ENCODE results near the gene SPTBN1. TPM values are rescaled to one million over a fixed set of nuclear protein-coding genes. Genes with fewer than 3 reads are reported as not detected.

Gene SPTBN1
- total RNA-seq, 1 experiment from 2014 or later, result 146 TPM

DNA sequence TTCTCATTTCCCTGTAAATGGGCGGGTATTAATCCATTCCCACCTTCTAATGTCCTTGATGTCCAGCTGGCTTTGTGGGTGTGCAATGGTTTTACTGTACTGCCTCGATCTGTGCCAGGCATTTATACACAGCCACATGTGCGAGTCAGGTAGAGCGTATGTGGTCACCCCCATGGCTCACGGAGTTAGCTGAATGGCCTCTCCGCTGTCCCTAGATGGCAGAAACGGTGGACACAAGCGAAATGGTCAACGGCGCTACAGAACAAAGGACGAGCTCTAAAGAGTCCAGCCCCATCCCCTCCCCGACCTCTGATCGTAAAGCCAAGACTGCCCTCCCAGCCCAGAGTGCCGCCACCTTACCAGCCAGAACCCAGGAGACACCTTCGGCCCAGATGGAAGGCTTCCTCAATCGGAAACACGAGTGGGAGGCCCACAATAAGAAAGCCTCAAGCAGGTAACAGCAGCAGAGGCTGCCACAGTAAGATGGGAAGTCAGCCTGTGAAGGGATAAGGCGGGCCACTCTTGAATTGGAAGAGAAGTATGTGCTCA, 208.2 kb downstream of the SPTBN1 start:
- intact Hi-C loops (cut with micrococcal nuclease; ENCODE audit: unreplicated experiment), result no loop called here
- TF ChIP-seq EZH2 (IDR thresholded peaks at IDR 0.05; ENCODE audit: borderline replicate concordance, low read depth, low read length, poor library complexity, severe bottlenecking) (no peak), CTCF (conservative IDR thresholded peaks at IDR 0.05; ENCODE audit: low read depth, low read length) (no peak)
- Histone ChIP-seq H3K4me1 (ENCODE audit: insufficient read depth, low read length, poor library complexity, severe bottlenecking) (peaks cover 37% of the 10 kb centered on the region), H3K4me3 (ENCODE audit: low read depth, low read length, poor library complexity, severe bottlenecking) (no peak overlapping the region), H3K36me3 (ENCODE audit: insufficient read depth, low read length, poor library complexity, severe bottlenecking) (peaks cover 43% of the 10 kb centered on the region), H3K9me3 (ENCODE audit: low read depth, low read length, poor library complexity, severe bottlenecking) (no peaks in the 10 kb centered on the region), H3K27ac (ENCODE audit: low read depth, low read length, poor library complexity, severe bottlenecking) (no peak overlapping the region), H3K27me3 (replicated peaks; ENCODE audit: insufficient read depth, low read depth, low read length, poor library complexity) (no peaks in the 10 kb centered on the region)
- no TSS peak for BruUV-seq (replicated peaks)
- CTCF ChIA-PET, result no interaction called here
- POLR2A ChIA-PET (ENCODE audit: low non-redundant PET), result no interaction called here
- no peak for DNase-seq (ENCODE audit: low spot score)

DNA sequence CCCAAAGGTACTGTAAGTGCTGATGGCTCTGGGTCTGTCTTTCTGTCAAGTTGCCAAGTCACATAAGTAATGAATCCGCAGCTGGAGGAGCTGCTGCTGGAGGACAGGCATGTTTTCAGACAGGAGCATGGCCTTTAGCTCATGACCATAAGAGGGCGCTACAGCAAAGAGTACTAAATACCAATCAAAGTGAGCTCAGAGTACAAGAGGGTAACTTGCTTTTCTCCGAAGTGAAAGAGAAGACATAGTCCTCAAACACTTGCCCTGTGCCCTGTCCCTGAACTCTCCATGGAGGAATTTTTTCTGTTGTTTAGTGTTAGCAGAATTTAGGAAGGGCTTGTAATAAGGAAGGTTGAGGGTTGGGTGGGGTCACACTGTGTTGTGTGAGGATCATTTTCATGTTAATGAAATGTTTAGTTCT, 209.3 kb downstream of the SPTBN1 start:
- Histone ChIP-seq H3K4me1 (ENCODE audit: insufficient read depth, low read length, poor library complexity, severe bottlenecking) (peaks cover 48% of the 10 kb centered on the region), H3K9me3 (ENCODE audit: low read depth, low read length, poor library complexity, severe bottlenecking) (no peaks in the 10 kb centered on the region), H3K27me3 (replicated peaks; ENCODE audit: insufficient read depth, low read depth, low read length, poor library complexity) (no peaks in the 10 kb centered on the region), H3K36me3 (ENCODE audit: insufficient read depth, low read length, poor library complexity, severe bottlenecking) (peaks cover 32% of the 10 kb centered on the region), H3K4me3 (ENCODE audit: low read depth, low read length, poor library complexity, severe bottlenecking) (no peak overlapping the region), H3K27ac (ENCODE audit: low read depth, low read length, poor library complexity, severe bottlenecking) (peak overlapping the region; percentile 76)
- TF ChIP-seq CTCF (conservative IDR thresholded peaks at IDR 0.05; ENCODE audit: low read depth, low read length), result peak; percentile 74
- no peak for TF ChIP-seq EZH2 (IDR thresholded peaks at IDR 0.05; ENCODE audit: borderline replicate concordance, low read depth, low read length, poor library complexity, severe bottlenecking)
- intact Hi-C loops (cut with micrococcal nuclease; ENCODE audit: unreplicated experiment), result no loop called here
- ChIA-PET CTCF (interaction anchor here (0.8 to 2.3 kb wide), 5 partner anchors 39 to 174 kb away, joined by 3 to 12 read pairs (median 5); no protein-coding TSS in a partner anchor), POLR2A (ENCODE audit: low non-redundant PET) (no interaction called here)
- DNase-seq (ENCODE audit: low spot score), result peak; percentile 75
- no TSS peak for BruUV-seq (replicated peaks)

GRCh38 chr2:54666131-54666633, 210.1 kb downstream of the SPTBN1 start:
- BruUV-seq (replicated peaks), result no TSS peak
- CTCF ChIA-PET, result interaction anchor here (0.5 to 2.3 kb wide), 5 partner anchors 38 to 559 kb away, joined by 3 to 12 read pairs (median 4); no protein-coding TSS in a partner anchor
- Histone ChIP-seq H3K4me3 (ENCODE audit: low read depth, low read length, poor library complexity, severe bottlenecking) (no peak overlapping the region), H3K4me1 (ENCODE audit: insufficient read depth, low read length, poor library complexity, severe bottlenecking) (peaks cover 50% of the 10 kb centered on the region), H3K27me3 (replicated peaks; ENCODE audit: insufficient read depth, low read depth, low read length, poor library complexity) (no peaks in the 10 kb centered on the region), H3K27ac (ENCODE audit: low read depth, low read length, poor library complexity, severe bottlenecking) (peak overlapping the region; percentile 76), H3K9me3 (ENCODE audit: low read depth, low read length, poor library complexity, severe bottlenecking) (no peaks in the 10 kb centered on the region), H3K36me3 (ENCODE audit: insufficient read depth, low read length, poor library complexity, severe bottlenecking) (peaks cover 25% of the 10 kb centered on the region)
- POLR2A ChIA-PET (ENCODE audit: low non-redundant PET), result no interaction called here
- no peak for TF ChIP-seq CTCF (conservative IDR thresholded peaks at IDR 0.05; ENCODE audit: low read depth, low read length)
- TF ChIP-seq EZH2 (IDR thresholded peaks at IDR 0.05; ENCODE audit: borderline replicate concordance, low read depth, low read length, poor library complexity, severe bottlenecking), result no peak
- intact Hi-C loops (cut with micrococcal nuclease; ENCODE audit: unreplicated experiment), result no loop called here
- DNase-seq (ENCODE audit: low spot score), result peak; percentile 86

Measured in A673 (cell line).